MM.1S (cell line): ENCODE measurements around the gene CCDC6.

Source experiments
- DNase-seq: peaks from one replicate; pipeline ENCODE4 v3.0.0-alpha.2; 2015
- H2AFZ ChIP-seq: fragments of 300-600 bp; sonication (generic); 2 replicates; pipeline ENCODE4 v1.6.0; 2016; ENCODE audit warnings: antibody characterized with exemption, low read length
- H3F3A ChIP-seq: fragments of 300-600 bp; sonication (generic); 2 replicates; pipeline ENCODE4 v1.6.1; 2016; ENCODE audit warnings: mild to moderate bottlenecking, antibody characterized with exemption, low read length, moderate library complexity, mixed read lengths; ENCODE audit not compliant: insufficient read depth
- H3K27ac ChIP-seq: fragments of 300-600 bp; sonication (generic); 2 replicates; pipeline ENCODE4 v1.5.1; 2016; ENCODE audit warnings: mild to moderate bottlenecking, low read length
- H3K27me3 ChIP-seq: fragments of 300-600 bp; sonication (generic); replicated peaks from 2 replicates; pipeline ENCODE4 v1.6.0; 2016; ENCODE audit warnings: low read length; ENCODE audit not compliant: insufficient read depth
- H3K36me3 ChIP-seq: fragments of 300-600 bp; sonication (generic); replicated peaks from 2 replicates; pipeline ENCODE4 v1.6.1; 2016; ENCODE audit warnings: mild to moderate bottlenecking, low read length, mixed read lengths; ENCODE audit not compliant: insufficient read depth
- H3K4me1 ChIP-seq: fragments of 300-600 bp; sonication (generic); 2 replicates; pipeline ENCODE4 v1.6.1; 2016; ENCODE audit warnings: low read length, mixed read lengths
- H3K4me2 ChIP-seq: fragments of 300-600 bp; sonication (generic); 2 replicates; pipeline ENCODE4 v1.6.0; 2016; ENCODE audit warnings: low read depth, low read length
- H3K4me3 ChIP-seq: fragments of 300-600 bp; sonication (generic); 2 replicates; pipeline ENCODE4 v1.5.1; 2016; ENCODE audit warnings: low read length, mixed read lengths
- H3K79me2 ChIP-seq: fragments of 300-600 bp; sonication (generic); 2 replicates; pipeline ENCODE4 v1.6.1; 2016; ENCODE audit warnings: mixed run types, low read length, mixed read lengths
- H3K9ac ChIP-seq: fragments of 300-600 bp; sonication (generic); 2 replicates; pipeline ENCODE4 v1.6.1; 2016; ENCODE audit warnings: low read length, mixed read lengths
- H3K9me2 ChIP-seq: fragments of 300-600 bp; sonication (generic); replicated peaks from 2 replicates; pipeline ENCODE4 v1.6.1; 2016; ENCODE audit warnings: mild to moderate bottlenecking, low read length, mixed read lengths; ENCODE audit not compliant: insufficient read depth
- H3K9me3 ChIP-seq: fragments of 300-600 bp; sonication (generic); replicated peaks from 2 replicates; pipeline ENCODE4 v1.6.1; 2016; ENCODE audit warnings: mild to moderate bottlenecking, low read length, mixed read lengths; ENCODE audit not compliant: insufficient read depth
- H4K20me1 ChIP-seq: fragments of 300-600 bp; sonication (generic); 2 replicates; pipeline ENCODE4 v1.6.1; 2016; ENCODE audit warnings: mild to moderate bottlenecking, low read length, moderate library complexity, mixed read lengths; ENCODE audit not compliant: insufficient read depth
- EZH2 ChIP-seq: fragments of 300-600 bp; sonication (generic); optimal IDR thresholded peaks from 2 replicates; pipeline ENCODE3; 2017; ENCODE audit warnings: low read depth, mild to moderate bottlenecking, antibody characterized with exemption, low read length, mixed read lengths
- EZH2phosphoT487 ChIP-seq: fragments of 300-600 bp; sonication (generic); IDR thresholded peaks from 2 replicates; pipeline ENCODE4 v1.6.1; 2018; ENCODE audit warnings: antibody characterized with exemption, low read length
- TF ChIP-seq, protein P1 (sequence below): fragments of 300-600 bp; sonication (generic); IDR thresholded peaks from 2 replicates; pipeline ENCODE4 v1.5.1; 2016; ENCODE audit warnings: antibody characterized with exemption, low read length, mixed read lengths

The CCDC6 gene

DNA sequence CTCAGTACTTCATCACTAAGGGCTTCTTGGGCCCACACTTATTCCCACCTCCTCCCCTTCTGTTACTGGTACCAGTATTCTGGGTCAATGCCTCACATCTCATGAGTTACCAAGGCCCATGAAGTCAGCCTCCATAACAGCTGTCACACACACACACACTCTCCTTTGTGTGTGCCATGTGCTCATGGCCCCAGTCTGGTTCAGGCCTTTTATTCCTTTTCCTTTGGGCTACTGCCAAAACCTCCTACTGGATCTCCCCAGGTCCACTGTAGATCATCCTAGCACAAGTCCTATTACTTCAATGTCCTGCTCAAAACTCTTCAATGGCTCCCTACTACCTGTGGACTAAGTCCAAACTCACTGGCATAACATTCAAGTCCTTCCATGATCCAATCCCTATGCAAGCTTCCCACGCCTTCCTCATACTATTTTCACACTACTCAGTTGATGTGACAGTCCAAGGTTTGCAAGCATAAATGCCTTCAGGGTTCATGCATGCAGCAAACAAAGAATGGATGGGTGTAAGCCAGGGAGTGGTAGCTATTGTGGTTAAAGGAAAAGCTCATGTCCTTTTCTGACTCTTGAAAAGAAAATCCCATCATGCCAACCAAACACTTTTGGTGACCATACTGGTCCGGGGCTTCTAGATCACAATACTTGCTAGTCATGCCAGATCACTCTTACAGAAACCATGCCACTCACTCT lies 68.1 kb downstream of the CCDC6 start:
- no peak overlapping the region for H3K4me2 ChIP-seq
- peaks cover 34% of the 10 kb centered on the region for H3K4me1 ChIP-seq
- TF ChIP-seq EZH2phosphoT487 (no peak), EZH2 (no peak)
- TF ChIP-seq, protein P1, sequence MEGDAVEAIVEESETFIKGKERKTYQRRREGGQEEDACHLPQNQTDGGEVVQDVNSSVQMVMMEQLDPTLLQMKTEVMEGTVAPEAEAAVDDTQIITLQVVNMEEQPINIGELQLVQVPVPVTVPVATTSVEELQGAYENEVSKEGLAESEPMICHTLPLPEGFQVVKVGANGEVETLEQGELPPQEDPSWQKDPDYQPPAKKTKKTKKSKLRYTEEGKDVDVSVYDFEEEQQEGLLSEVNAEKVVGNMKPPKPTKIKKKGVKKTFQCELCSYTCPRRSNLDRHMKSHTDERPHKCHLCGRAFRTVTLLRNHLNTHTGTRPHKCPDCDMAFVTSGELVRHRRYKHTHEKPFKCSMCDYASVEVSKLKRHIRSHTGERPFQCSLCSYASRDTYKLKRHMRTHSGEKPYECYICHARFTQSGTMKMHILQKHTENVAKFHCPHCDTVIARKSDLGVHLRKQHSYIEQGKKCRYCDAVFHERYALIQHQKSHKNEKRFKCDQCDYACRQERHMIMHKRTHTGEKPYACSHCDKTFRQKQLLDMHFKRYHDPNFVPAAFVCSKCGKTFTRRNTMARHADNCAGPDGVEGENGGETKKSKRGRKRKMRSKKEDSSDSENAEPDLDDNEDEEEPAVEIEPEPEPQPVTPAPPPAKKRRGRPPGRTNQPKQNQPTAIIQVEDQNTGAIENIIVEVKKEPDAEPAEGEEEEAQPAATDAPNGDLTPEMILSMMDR: no peak
- no peak overlapping the region for H3K9ac ChIP-seq
- no peaks in the 10 kb centered on the region; the same call in 1 of the 2 replicates for H3K79me2 ChIP-seq
- no peaks in the 10 kb centered on the region for H3K27me3 ChIP-seq
- peaks cover 18% of the 10 kb centered on the region for H3F3A ChIP-seq
- H2AFZ ChIP-seq: no peak overlapping the region
- DNase-seq: no peak
- no peaks in the 10 kb centered on the region for H4K20me1 ChIP-seq
- H3K36me3 ChIP-seq: no peaks in the 10 kb centered on the region
- H3K9me3 ChIP-seq: no peaks in the 10 kb centered on the region
- H3K9me2 ChIP-seq: no peaks in the 10 kb centered on the region
- no peak overlapping the region for H3K4me3 ChIP-seq
- no peak overlapping the region for H3K27ac ChIP-seq

DNA sequence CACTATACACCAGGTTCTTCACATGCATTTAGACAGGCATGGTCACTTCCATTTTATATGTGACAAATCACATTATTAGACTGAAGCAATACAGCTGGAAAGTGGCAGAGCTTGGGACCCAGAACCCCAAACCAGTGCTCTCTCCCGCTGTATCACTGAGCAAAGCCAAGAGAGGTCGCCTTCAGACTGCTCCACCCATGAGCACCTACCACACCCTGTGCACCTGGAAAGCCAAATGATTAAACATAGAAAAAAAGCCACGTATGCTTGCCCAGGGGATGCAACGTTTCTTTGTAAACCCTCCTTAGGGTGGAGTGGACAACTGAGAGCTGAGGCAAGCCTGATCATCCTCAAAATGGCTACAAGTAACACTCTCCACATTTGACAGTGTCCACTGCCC lies 72.5 kb downstream of the CCDC6 start:
- TF ChIP-seq, protein P1: peak; percentile 16
- TF ChIP-seq EZH2phosphoT487: no peak
- Histone ChIP-seq H3K4me1 (peaks cover 51% of the 10 kb centered on the region), H2AFZ (no peak overlapping the region), H3K27ac (peak overlapping the region; percentile 65; the same call in 1 of the 2 replicates), H3K9ac (no peak overlapping the region), H3K9me2 (no peaks in the 10 kb centered on the region), H3K36me3 (no peaks in the 10 kb centered on the region), H3K27me3 (no peaks in the 10 kb centered on the region), H3K4me3 (no peak overlapping the region), H3F3A (peaks cover 30% of the 10 kb centered on the region), H3K4me2 (peak overlapping the region; percentile 50; the same call in 1 of the 2 replicates), H3K79me2 (no peaks in the 10 kb centered on the region; the same call in 1 of the 2 replicates), H3K9me3 (no peaks in the 10 kb centered on the region), H4K20me1 (no peaks in the 10 kb centered on the region)
- peak; percentile 31 for DNase-seq

DNA sequence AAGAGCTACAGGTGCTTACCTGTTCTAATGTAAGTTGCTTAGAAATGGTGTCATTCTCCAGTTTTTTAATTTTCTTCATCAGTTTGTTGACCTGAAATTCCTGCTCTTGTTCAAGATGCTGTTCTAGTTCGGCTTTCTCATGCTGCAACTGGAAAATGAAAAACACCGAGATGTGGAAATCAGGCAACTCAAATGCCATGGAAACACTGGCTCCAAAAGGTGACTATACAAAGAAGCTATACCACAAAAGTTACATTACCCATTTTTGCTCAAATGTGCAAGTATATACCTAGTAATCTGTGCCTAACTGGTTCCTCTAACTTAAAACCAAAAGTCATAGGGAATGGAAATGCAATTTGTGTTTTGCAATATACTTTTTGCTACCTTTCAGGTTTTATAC lies 73.8 kb downstream of the CCDC6 start:
- Histone ChIP-seq H3K4me3 (no peak overlapping the region), H3K79me2 (no peaks in the 10 kb centered on the region; the same call in 1 of the 2 replicates), H3F3A (peaks cover 30% of the 10 kb centered on the region), H4K20me1 (no peaks in the 10 kb centered on the region), H2AFZ (no peak overlapping the region), H3K4me1 (peaks cover 51% of the 10 kb centered on the region), H3K9me3 (no peaks in the 10 kb centered on the region), H3K9ac (no peak overlapping the region), H3K4me2 (no peak overlapping the region), H3K9me2 (no peaks in the 10 kb centered on the region), H3K27ac (no peak overlapping the region), H3K27me3 (no peaks in the 10 kb centered on the region), H3K36me3 (no peaks in the 10 kb centered on the region)
- TF ChIP-seq EZH2phosphoT487 (no peak), EZH2 (no peak)
- TF ChIP-seq, protein P1: no peak
- DNase-seq: no peak
